HEK293T (cell line): ENCODE data around the gene F13A1.

ENCODE experiments used
- CTCF ChIA-PET: fragments of 350-600 bp; formaldehyde crosslinking; extraction: SDS; loops from one replicate; lab custom pipeline; 2021; ENCODE audit warnings: antibody characterized with exemption, inconsistent platforms; lab: Yijun Ruan, JAX
- POLR2A ChIA-PET: fragments of 350-600 bp; formaldehyde crosslinking; extraction: SDS; loops from one replicate; lab custom pipeline; 2020; ENCODE audit warnings: antibody characterized with exemption, inconsistent platforms; lab: Yijun Ruan, JAX
- DNase-seq: peaks from one replicate; pipeline ENCODE4 v3.0.0; 2012; ENCODE audit warnings: mixed read lengths; ENCODE audit errors: extremely low spot score
- ARNT ChIP-seq: fragments of 450-650 bp; IDR thresholded peaks from 2 replicates; pipeline ENCODE4 v1.6.1; 2017; ENCODE audit warnings: mild to moderate bottlenecking
- BHLHE40 ChIP-seq: fragments of 450-650 bp; IDR thresholded peaks from 2 replicates; pipeline ENCODE4 v1.6.1; 2016; ENCODE audit warnings: mild to moderate bottlenecking, moderate library complexity, borderline replicate concordance
- CTBP1 ChIP-seq: fragments of 450-650 bp; IDR thresholded peaks from 2 replicates; pipeline ENCODE4 v1.6.1; 2016; ENCODE audit warnings: borderline replicate concordance
- ELF4 ChIP-seq: fragments of 450-650 bp; IDR thresholded peaks from 2 replicates; pipeline ENCODE4 v1.6.1; 2017; ENCODE audit warnings: antibody characterized with exemption
- FOXA1 ChIP-seq: fragments of 450-650 bp; IDR thresholded peaks from 2 replicates; pipeline ENCODE4 v1.6.1; 2016; ENCODE audit warnings: mild to moderate bottlenecking
- FOXK2 ChIP-seq: fragments of 450-650 bp; IDR thresholded peaks from 2 replicates; pipeline ENCODE4 v1.6.1; 2016; ENCODE audit warnings: mild to moderate bottlenecking
- FOXM1 ChIP-seq: fragments of 450-650 bp; IDR thresholded peaks from 2 replicates; pipeline ENCODE4 v1.6.1; 2017; ENCODE audit warnings: mild to moderate bottlenecking, borderline replicate concordance
- HDGF ChIP-seq: fragments of 450-650 bp; IDR thresholded peaks from 2 replicates; pipeline ENCODE4 v1.6.1; 2017; ENCODE audit warnings: antibody characterized with exemption, borderline replicate concordance
- L3MBTL2 ChIP-seq: fragments of 450-650 bp; conservative IDR thresholded peaks from 2 replicates; pipeline ENCODE4 v1.6.1; 2016; ENCODE audit warnings: mild to moderate bottlenecking
- LEF1 ChIP-seq: fragments of 450-650 bp; IDR thresholded peaks from 2 replicates; pipeline ENCODE4 v1.6.1; 2017; ENCODE audit warnings: mild to moderate bottlenecking, borderline replicate concordance
- NFRKB ChIP-seq: fragments of 450-650 bp; IDR thresholded peaks from 2 replicates; pipeline ENCODE4 v1.6.1; 2016; ENCODE audit warnings: mild to moderate bottlenecking, moderate library complexity
- SP1 ChIP-seq: fragments of 450-650 bp; IDR thresholded peaks from 2 replicates; pipeline ENCODE4 v1.6.1; 2017
- SUZ12 ChIP-seq: fragments of 450-650 bp; IDR thresholded peaks from 2 replicates; pipeline ENCODE4 v1.6.1; 2016; ENCODE audit warnings: mild to moderate bottlenecking
- TARDBP ChIP-seq: fragments of 450-650 bp; IDR thresholded peaks from 2 replicates; pipeline ENCODE4 v1.6.1; 2016
- ZNF384 ChIP-seq: fragments of 450-650 bp; IDR thresholded peaks from 2 replicates; pipeline ENCODE4 v1.6.1; 2016
- TF ChIP-seq, protein P1 (sequence below): fragments of 450-650 bp; IDR thresholded peaks from 2 replicates; pipeline ENCODE4 v1.6.1; 2016

F13A1 gene

DNA sequence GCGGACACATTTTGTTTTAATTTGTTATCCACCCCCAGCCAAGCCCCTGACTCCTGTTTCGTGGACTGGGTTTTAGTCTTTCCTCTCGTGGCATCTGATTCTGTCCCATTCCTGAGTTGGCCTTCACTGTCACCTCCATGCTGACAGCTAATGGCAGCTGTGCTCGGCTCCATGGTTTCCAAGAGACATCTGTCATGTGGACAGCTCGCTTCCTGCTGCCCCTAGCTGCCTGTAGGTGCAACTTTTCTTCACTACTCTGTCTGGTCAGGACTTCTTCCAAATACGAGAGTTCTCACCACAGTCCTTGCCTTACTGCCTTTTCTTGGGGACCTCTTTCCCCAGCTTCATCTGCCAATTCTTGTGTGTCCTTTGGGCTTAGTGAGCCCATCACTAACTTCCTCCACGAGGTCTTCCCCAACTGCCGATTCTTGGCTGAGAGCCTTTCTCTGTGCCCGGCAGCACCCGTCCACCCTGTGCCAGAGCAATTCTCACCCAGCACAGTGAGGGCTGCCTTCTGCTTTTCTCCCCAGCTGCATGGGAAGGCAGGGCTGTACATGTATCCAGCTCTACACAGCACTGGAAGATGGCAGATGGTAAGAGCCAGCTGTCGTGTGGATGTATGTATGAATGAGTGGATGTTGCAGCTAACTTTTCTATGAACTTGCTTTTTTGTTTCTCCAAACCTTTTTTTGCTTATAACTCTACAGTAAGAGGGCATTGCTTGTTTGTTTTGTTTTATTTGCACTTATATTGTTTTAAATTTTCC lies 140.4 kb downstream of the F13A1 start:
- peak; percentile 19 for DNase-seq
- ChIA-PET CTCF (no interaction called here), POLR2A (interaction anchor here (0.7 kb wide), 1 partner anchor 239 kb away, joined by 3 read pairs; no protein-coding TSS in a partner anchor)
- TF ChIP-seq BHLHE40 = no peak
- TF ChIP-seq, protein P1, sequence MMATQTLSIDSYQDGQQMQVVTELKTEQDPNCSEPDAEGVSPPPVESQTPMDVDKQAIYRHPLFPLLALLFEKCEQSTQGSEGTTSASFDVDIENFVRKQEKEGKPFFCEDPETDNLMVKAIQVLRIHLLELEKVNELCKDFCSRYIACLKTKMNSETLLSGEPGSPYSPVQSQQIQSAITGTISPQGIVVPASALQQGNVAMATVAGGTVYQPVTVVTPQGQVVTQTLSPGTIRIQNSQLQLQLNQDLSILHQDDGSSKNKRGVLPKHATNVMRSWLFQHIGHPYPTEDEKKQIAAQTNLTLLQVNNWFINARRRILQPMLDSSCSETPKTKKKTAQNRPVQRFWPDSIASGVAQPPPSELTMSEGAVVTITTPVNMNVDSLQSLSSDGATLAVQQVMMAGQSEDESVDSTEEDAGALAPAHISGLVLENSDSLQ = no peak
- TF ChIP-seq FOXM1 = no peak
- TF ChIP-seq ZNF384 = no peak
- no peak for TF ChIP-seq NFRKB
- TF ChIP-seq ARNT = no peak
- TF ChIP-seq CTBP1 = no peak
- TF ChIP-seq LEF1 = no peak
- TF ChIP-seq FOXK2 = no peak

GRCh38 chr6:6178795-6179194 lies 141.7 kb downstream of the F13A1 start:
- POLR2A ChIA-PET = no interaction called here
- DNase-seq = no peak
- CTCF ChIA-PET = no interaction called here
- TF ChIP-seq ZNF384 (no peak), HDGF (no peak)

DNA sequence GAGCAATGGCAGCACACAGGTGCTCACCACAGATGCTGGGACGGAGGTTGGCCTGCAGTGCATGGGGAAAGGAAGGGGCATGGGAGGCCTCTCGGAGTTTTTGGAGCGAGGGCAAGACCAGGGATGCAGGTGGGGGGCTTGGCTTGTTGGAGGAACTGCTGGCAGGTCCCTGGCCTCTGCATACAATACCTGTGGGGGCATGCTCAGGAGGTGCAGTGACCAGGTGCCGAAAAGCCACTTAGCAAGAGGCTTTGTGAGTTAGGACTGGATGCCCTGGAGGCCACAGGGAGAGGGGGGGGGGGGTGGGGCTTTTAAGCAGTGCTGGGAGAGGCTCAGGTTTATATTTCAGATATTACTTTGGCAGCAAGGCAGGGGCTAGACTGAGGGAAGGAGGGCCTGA lies 142.7 kb downstream of the F13A1 start:
- ChIA-PET CTCF (no interaction called here), POLR2A (no interaction called here)
- no peak for DNase-seq
- TF ChIP-seq BHLHE40 = no peak
- TF ChIP-seq CTBP1 = no peak
- no peak for TF ChIP-seq ZNF384
- TF ChIP-seq, protein P1 = no peak
- no peak for TF ChIP-seq NFRKB
- TF ChIP-seq L3MBTL2 = no peak
- no peak for TF ChIP-seq TARDBP
- no peak for TF ChIP-seq HDGF
- TF ChIP-seq SUZ12 = no peak

GRCh38 chr6:6176586-6177228 lies 143.8 kb downstream of the F13A1 start:
- no peak for TF ChIP-seq SP1
- DNase-seq = no peak
- POLR2A ChIA-PET = no interaction called here
- CTCF ChIA-PET = no interaction called here

GRCh38 chr6:6176127-6176526 lies 144.3 kb downstream of the F13A1 start:
- CTCF ChIA-PET = no interaction called here
- no peak for DNase-seq

GRCh38 chr6:6169141-6169540 lies 151.3 kb downstream of the F13A1 start:
- ChIA-PET CTCF (no interaction called here), POLR2A (no interaction called here)
- TF ChIP-seq ELF4 = no peak
- TF ChIP-seq FOXA1 = no peak
- no peak for TF ChIP-seq NFRKB
- no peak for DNase-seq

More at GRCh38 chr6:6176127-6176526, 144.3 kb downstream of the F13A1 start:
- TF ChIP-seq, protein P1 = no peak
- no peak for TF ChIP-seq L3MBTL2
- TF ChIP-seq LEF1 = no peak
- no peak for TF ChIP-seq NFRKB
- TF ChIP-seq BHLHE40 = no peak
- no peak for TF ChIP-seq FOXA1
- no peak for TF ChIP-seq ZNF384
- TF ChIP-seq FOXM1 = no peak
- no peak for TF ChIP-seq SUZ12
- no peak for TF ChIP-seq ELF4
- TF ChIP-seq HDGF = no peak
- TF ChIP-seq TARDBP = no peak
- TF ChIP-seq CTBP1 = no peak
- no peak for TF ChIP-seq SP1
- POLR2A ChIA-PET = no interaction called here

DNA sequence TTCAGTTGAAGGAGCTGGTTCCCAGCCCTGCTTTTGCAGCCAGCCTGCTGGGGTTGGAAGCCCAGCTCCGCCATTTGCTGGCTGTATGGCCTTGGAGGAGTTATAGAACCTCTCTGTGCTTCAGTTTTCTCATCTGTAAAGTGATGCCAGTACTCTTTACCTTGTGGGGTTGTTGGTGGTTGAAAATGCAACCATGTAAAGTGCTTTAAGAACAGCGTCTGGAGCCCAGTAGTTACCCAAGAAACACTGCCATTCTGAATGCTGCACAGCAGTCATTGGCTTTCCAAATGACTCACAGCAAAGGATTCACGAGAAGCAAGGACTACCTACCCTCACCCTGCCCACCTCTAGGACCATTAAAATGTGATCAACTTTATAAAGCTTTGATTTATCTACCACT lies 154.4 kb downstream of the F13A1 start:
- POLR2A ChIA-PET = no interaction called here
- DNase-seq = no peak
- CTCF ChIA-PET = no interaction called here
- TF ChIP-seq SUZ12 = no peak
- TF ChIP-seq CTBP1 = no peak
- no peak for TF ChIP-seq L3MBTL2
- no peak for TF ChIP-seq SP1
- TF ChIP-seq FOXK2 = no peak
- no peak for TF ChIP-seq HDGF
- no peak for TF ChIP-seq FOXM1
- no peak for TF ChIP-seq ELF4
- TF ChIP-seq TARDBP = no peak
- TF ChIP-seq ZNF384 = no peak
- no peak for TF ChIP-seq NFRKB
- no peak for TF ChIP-seq FOXA1
- TF ChIP-seq LEF1 = no peak
- TF ChIP-seq ARNT = no peak
- TF ChIP-seq, protein P1 = no peak
